Measurements from ENCODE around the gene WDR38. TPM values are rescaled to one million over a fixed set of nuclear protein-coding genes. Genes with fewer than 3 reads are reported as not detected.

WDR38 gene
- total and polyA plus RNA-seq, 2 of the 4 experiments (the other 2 are of a cell fraction): not detected

DNA sequence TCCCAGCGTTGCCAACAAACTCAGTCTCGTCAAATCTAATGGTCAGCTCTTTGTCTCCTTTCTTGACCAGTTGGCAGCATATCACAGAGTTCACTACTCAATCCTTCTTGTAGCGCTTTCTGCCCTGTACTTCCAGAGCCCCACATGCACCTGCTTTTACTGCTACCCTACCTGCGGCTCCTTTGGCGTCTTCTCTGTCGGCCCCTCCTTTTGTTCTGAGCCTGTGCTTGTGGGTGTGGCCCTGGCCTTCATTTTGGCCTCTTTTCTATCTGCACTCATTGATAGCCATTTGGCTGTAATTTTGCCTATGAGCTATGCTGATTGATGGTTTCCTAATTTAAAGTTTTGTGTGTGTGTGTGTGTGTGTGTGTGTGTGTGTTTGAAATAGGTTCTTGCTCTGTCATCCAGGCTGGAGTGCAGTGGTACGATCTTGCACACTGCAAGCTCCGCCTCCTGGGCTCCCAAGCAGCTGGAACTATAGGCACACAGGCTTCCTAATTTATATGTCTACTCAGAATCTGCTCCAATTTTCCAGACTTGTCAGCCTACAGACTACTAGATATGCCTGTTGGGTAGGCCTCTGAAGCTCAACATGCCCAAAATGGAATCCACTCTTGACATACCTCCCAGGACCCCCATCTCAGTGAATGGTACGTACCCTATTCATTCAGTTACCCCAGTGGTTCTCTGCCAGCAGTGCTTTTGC, 40.9 kb downstream of the WDR38 start (continued):
- no peak for TF ChIP-seq FOS (IDR thresholded peaks at IDR 0.05; ENCODE audit: low read depth, low read length)

- dilution Hi-C loops (cut with HindIII; ENCODE audit: low sequenced_read_pairs, unreplicated experiment): no loop called here
- H4K20me1 ChIP-seq (ENCODE audit: insufficient read depth, low read length): no peaks in the 10 kb centered on the region; the same call in 1 of the 2 replicates
- intact Hi-C loops (cut with micrococcal nuclease): loop anchor here (1.0 kb wide), 1 partner anchor 120 kb away; no protein-coding TSS in a partner anchor
- no peak overlapping the region for H2BK20ac ChIP-seq (ENCODE audit: low read depth, low read length)
- TF ChIP-seq CEBPB (IDR thresholded peaks at IDR 0.05; ENCODE audit: low read depth, low read length): peak; percentile 20; the same call in 1 of the 2 replicates
- peak; percentile 40; the same call in 1 of the 2 replicates for TF ChIP-seq BHLHE40 (IDR thresholded peaks at IDR 0.05; ENCODE audit: low read depth, low read length)
- TF ChIP-seq ELK1 (IDR thresholded peaks at IDR 0.05; ENCODE audit: borderline replicate concordance, low read depth, low read length): no peak
- peak; percentile 38; the same call in 1 of the 2 replicates for TF ChIP-seq SMC3 (IDR thresholded peaks at IDR 0.05; ENCODE audit: low read depth, low read length)
- TF ChIP-seq, protein P1, sequence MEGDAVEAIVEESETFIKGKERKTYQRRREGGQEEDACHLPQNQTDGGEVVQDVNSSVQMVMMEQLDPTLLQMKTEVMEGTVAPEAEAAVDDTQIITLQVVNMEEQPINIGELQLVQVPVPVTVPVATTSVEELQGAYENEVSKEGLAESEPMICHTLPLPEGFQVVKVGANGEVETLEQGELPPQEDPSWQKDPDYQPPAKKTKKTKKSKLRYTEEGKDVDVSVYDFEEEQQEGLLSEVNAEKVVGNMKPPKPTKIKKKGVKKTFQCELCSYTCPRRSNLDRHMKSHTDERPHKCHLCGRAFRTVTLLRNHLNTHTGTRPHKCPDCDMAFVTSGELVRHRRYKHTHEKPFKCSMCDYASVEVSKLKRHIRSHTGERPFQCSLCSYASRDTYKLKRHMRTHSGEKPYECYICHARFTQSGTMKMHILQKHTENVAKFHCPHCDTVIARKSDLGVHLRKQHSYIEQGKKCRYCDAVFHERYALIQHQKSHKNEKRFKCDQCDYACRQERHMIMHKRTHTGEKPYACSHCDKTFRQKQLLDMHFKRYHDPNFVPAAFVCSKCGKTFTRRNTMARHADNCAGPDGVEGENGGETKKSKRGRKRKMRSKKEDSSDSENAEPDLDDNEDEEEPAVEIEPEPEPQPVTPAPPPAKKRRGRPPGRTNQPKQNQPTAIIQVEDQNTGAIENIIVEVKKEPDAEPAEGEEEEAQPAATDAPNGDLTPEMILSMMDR (conservative IDR thresholded peaks at IDR 0.05; ENCODE audit: low read depth, low read length): peak; percentile 62
- peak; percentile 61 for TF ChIP-seq RAD21 (IDR thresholded peaks at IDR 0.05; ENCODE audit: low read length)
- TF ChIP-seq USF2 (IDR thresholded peaks at IDR 0.05; ENCODE audit: low read depth, low read length): no peak
- no peaks in the 10 kb centered on the region for H3K9me1 ChIP-seq (ENCODE audit: insufficient read depth, low read length)
- H3K27ac ChIP-seq (ENCODE audit: insufficient read depth, low read length): no peak overlapping the region
- H3K14ac ChIP-seq (replicated peaks; ENCODE audit: low read depth, low read length): no peak overlapping the region
- ATAC-seq (ENCODE audit: low read depth) (peak; percentile 90), DNase-seq (peak; percentile 55)
- no peak overlapping the region for H3K18ac ChIP-seq (ENCODE audit: low read depth, low read length)
- H3K4ac ChIP-seq (ENCODE audit: low read depth, low read length): no peak overlapping the region
- H3K9ac ChIP-seq (ENCODE audit: low read depth, low read length): no peak overlapping the region
- no peak overlapping the region for H2AK5ac ChIP-seq (ENCODE audit: low read depth, low read length)
- H2AK9ac ChIP-seq (replicated peaks; ENCODE audit: low read depth, low read length, poor library complexity): no peak overlapping the region
- no peak overlapping the region; a peak in 1 of 4 replicates for H4K8ac ChIP-seq (ENCODE audit: low read depth in 2 of 2, low read length in 2 of 2)
- H3K4me1 ChIP-seq (ENCODE audit: control insufficient read depth, insufficient read depth, low read length): 0 out of 2 replicates have a peak, but pooled peaks cover 2% of the 10 kb centered on the region
- BruUV-seq (replicated peaks): no TSS peak
- POLR2A ChIA-PET (ENCODE audit: unreplicated experiment): no interaction called here
- no peaks in the 10 kb centered on the region for H3K27me3 ChIP-seq (ENCODE audit: control insufficient read depth, insufficient read depth, low read length)
- in situ Hi-C loops (cut with MboI; ENCODE audit: low sequenced_read_pairs): no loop called here
- no peak overlapping the region for H4K5ac ChIP-seq (ENCODE audit: low read depth, low read length)
- no peak overlapping the region for H2BK5ac ChIP-seq (ENCODE audit: low read depth, low read length, poor library complexity, severe bottlenecking)
- peaks cover 36% of the 10 kb centered on the region for H3K36me3 ChIP-seq (ENCODE audit: control insufficient read depth, insufficient read depth, low read length)
- no peak overlapping the region for H2BK15ac ChIP-seq (ENCODE audit: low read depth, low read length)
- no peak overlapping the region for H2AFZ ChIP-seq (replicated peaks; ENCODE audit: low read length, poor library complexity)
- H3K23ac ChIP-seq (ENCODE audit: low read depth, low read length): no peak overlapping the region
- no peak overlapping the region for H4K91ac ChIP-seq (ENCODE audit: insufficient read depth, low read depth, low read length)
- no peak overlapping the region for H2BK120ac ChIP-seq (ENCODE audit: low read depth, low read length)
- no peak overlapping the region for H3K4me3 ChIP-seq (ENCODE audit: insufficient read depth, low read depth, low read length)
- H3K56ac ChIP-seq (ENCODE audit: extremely low read depth, insufficient read depth, low read length): no peak overlapping the region
- CTCF ChIA-PET: interaction anchor here (1.5 to 1.8 kb wide), 2 partner anchors 16 to 120 kb away, joined by 5 to 7 read pairs; no protein-coding TSS in a partner anchor
- H3K9me3 ChIP-seq (ENCODE audit: control insufficient read depth, insufficient read depth, low read length): no peaks in the 10 kb centered on the region
- H3K79me1 ChIP-seq (ENCODE audit: low read depth in 1 of 2, low read length in 2 of 2): peaks cover 4 to 7% of the 10 kb centered on the region in 2 experiments; a peak in 3 of 4 replicates
- no peak overlapping the region for H3K4me2 ChIP-seq (ENCODE audit: low read depth, low read length)
Observed at GRCh38 chr9:124894741-124895170, 41.5 kb downstream of the WDR38 start.

All from IMR-90 (cell line).